Middle frontal gyrus (tissue), 1 donor: ENCODE results near the gene ARFIP1.
A peak's percentile ranks its signal among the peaks of the same experiment; 100 is the strongest.
"Not testable (repeated sequence)": the region's sequence is repeated elsewhere in the genome, so short reads cannot be mapped to it uniquely, and the experiment has no call there.

ENCODE experiments used
- DNase-seq: peaks from one replicate; pipeline ENCODE4 v3.0.0-alpha.2; 2015; ENCODE audit warnings: low spot score; ENCODE audit errors: extremely low spot score

ARFIP1 gene

GRCh38 chr4:152779513-152780266, at the start of gene ARFIP1, which contains the start of gene TIGD4:
TSS of gene ARFIP1 (plus strand) at chr4:152779954. CDS start at chr4:152829634, 49,680 bp downstream.
TSS of gene TIGD4 (minus strand) at chr4:152779730. CDS start at chr4:152771004, 8,726 bp downstream.
- DNase-seq: peak; percentile 95

DNA sequence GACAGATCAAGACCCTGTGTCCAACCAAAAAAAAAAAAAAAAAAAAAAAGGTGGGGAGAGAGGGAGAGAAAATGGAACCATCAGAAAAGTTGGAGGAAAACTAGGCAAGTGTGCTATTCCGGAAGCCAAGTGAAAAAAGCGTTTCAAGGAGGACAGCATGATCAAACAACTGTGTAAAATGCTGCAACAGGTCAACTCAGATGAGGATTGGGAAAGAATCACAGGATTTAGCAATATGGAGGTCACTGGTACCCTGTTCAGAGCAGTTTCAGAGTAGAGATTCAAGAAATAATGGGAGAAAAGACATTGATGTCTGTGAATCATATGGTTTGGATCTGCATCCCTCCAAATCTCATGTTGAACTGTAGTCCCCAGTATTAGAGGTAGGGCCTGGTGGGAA, 47.8 kb upstream of the ARFIP1 start:
- DNase-seq: no peak

DNA sequence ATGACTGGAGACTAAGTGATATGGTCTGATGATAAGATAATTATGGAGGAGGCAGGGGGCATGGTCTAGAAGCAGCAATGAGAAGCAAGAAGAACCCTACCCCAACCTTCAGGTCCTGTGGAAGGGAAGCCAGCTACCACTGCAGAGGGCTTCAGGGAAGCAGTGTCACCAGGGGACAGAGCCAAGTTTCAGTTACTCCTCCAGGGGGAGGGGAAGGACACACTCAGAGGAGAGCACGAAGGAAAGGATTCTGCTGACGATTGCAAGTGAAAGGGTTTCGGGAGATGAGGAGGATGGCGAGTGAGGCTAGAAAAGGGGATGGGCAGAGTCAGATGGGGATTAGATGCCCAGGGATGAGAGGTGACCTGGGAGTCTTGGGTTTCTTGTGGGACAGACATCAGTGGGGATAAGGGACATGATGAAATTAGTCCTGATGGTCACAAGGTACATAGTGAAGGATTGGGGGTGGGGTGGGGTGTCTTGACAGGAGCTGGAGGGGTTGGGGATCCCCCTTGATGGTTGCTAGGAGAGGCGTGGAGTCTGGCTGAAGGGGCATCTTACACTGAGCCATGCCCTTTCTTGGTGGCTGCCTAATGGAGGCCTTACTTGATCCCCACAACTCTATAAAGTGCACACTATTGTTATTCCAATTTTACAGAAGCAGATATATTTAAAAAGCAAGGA, 45.6 kb upstream of the ARFIP1 start:
- no peak for DNase-seq

GRCh38 chr4:152734699-152735050, 45.1 kb upstream of the ARFIP1 start:
- no peak for DNase-seq

DNA sequence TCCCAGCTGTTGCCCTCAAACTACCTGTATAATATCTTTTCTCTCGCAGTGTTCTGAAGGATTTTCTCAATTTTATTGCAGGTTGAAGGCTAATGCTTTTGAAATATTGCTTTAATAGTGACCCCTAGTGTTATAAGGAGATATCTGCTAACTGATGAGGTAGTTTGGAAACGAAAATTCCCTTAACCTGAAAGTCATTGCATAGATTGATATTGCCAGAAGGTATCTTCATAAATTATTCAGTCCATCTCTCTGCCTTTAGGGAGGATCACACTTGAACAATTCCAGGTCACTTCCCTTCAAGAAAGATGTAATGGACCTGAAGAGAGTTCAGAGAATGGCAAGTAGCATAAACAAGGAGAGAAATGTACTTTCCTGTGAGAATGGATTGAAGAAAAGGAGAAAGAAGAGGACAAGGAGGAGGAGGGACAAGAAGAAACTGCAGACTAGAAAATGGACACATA, 44.3 kb upstream of the ARFIP1 start:
- no peak for DNase-seq

- DNase-seq: no peak
These were observed 43.8 kb upstream of the ARFIP1 start for GRCh38 chr4:152735906-152736305.

- DNase-seq: no peak
These were observed 40.9 kb upstream of the ARFIP1 start for GRCh38 chr4:152738827-152739226.

DNA sequence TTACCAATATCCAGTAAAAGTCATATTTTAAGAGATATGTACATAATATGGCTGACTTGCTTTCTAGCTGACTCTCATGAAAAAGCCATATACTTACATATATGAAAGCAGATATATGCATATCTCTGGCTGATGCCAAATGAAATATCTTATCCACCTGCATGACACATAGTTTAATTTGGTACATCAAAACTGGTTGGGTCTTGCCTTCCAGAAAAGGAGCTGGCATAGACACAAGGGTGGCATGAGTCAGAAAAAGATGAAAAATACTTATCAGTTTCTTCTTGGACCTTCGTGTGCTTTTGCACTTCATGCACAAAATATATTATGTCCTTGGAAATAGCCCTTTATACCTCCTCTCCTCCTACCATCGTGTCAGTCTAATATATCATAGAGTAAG, 32.3 kb upstream of the ARFIP1 start:
- no peak for DNase-seq

DNA sequence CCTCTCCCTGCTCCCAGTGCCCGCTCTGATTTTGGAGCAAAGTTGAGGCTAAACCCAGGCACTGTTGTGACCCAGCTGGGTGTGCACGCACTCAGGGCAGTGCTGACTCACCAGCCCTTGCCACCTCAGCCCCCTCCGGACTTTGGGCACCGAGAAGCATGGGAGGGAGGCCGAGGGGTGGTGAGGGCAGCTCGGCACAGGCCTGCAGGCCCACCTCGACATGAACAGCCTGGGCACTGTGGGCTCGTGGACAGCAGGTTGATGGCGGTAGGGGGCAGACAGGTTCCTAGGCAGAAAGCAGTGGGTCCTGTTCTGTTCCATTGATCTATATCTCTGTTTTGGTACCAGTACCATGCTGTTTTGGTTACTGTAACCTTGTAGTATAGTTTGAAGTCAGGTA, 31.1 kb upstream of the ARFIP1 start:
- no peak for DNase-seq

GRCh38 chr4:152763796-152764195, 16.0 kb upstream of the ARFIP1 start:
- DNase-seq: no peak

GRCh38 chr4:152765069-152765737, 14.6 kb upstream of the ARFIP1 start:
- not testable (repeated sequence) for DNase-seq

DNA sequence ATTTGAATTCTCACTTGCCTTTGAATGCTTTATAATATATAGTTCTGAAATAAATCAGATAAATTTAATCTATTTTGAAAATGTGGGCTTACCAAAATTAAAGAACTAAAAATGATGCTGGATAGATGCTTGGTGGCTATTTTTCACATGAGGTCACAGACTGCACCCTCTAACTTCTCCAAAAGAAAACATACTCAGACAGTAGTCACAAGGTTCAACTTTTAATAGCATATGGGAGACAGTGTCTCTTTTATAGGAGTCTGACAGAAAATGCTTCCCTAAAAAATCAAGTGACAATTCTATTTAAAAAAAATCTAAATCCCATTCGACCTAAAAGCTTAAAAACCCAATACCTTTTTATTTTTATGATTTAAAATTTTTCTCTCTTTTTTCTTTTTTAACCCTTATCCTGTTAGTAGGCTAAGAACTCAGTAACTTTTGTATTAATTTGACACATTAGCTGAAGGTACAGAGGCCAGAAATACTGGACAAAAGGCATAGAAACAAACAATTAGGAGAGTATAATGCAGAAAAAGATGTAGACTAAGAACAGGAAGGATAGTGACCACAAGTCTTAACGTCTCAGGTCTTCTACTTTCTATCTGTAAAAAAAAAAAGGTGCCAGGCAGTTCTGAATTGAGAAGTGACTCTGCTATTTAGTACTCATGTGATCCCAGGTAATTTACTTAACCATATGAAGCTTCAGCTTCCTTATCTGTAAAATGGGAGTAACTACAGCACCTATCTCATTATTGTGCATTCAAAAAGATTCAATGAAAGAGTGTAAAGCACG, 7.8 kb upstream of the ARFIP1 start:
- DNase-seq: no peak

DNA sequence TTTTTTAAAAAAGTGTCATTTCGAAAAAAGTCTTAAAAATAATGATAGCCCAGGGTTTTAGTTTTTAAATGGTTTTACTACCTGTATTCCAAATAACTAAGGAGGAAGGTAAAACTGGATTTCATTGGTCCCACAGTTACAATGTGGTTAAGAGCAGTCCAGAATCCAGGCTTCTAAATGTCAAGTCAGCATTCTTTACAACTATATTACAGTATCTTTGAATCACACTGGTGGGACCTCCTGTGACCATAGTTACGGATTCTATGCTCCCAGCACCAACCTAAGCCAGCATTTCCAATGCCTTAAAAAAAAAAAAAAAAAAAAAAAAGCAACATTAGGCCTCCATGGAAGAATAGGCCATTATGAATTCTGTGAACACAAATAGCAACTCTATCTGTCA, 6.4 kb upstream of the ARFIP1 start:
- no peak for DNase-seq

DNA sequence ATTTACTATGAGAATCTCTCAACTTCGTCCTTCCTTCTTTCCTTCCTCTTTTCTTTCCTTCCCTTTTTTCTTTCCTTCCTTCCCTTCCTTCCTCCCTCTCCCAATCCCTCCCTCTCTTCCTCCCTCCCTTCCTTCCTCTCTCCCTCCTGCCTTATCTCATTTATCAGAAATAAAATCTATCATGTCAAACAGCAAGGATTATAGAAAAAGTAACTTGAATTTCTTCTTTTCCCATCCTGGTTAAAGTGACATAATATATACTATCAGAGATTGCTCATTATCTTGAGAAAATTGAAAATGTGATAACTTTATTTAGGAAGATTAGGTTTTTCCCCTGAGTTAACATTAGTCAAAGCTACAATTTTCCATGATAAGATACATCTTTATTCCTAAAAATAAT, 5.8 kb upstream of the ARFIP1 start:
- no peak for DNase-seq

DNA sequence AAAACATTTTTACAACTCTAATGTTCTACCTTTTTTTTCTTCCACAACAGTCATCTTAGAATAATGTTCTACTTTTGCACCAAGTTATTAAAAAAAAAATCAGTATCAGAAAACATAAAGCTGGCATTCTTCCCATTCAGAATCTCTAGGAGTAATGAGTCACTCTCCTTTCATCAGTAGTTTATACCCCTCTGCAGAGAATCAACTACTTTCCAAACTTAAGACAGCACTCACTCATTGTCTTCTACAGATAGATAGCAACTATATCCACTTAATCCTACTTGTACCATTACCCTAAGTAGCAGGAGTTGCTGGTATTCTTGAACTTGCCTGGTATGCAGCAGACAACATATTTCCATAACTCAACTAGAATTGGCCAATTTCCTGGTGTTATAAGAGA, 3.4 kb upstream of the ARFIP1 start:
- DNase-seq: no peak

DNA sequence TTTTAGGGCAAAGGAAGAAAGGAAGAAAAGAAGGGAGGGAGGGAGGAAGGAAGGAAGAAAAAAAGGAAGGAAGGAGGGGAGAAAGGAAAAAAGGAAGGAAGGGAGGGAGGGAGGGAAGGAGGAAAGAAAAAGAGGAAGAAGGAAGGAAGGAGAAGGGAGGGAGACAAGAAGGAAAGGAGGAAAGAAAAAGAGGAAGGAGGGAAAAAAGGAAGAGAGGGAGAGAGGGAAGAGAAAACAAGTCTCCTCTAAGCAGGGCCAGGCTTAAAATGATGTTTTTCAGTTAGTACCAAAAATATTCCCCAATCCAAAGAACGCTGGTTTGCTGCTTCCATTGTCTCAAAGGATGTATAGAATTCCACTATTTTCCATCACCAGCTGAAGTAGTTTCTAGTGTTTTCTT, 2.3 kb upstream of the ARFIP1 start:
- DNase-seq: no peak

DNA sequence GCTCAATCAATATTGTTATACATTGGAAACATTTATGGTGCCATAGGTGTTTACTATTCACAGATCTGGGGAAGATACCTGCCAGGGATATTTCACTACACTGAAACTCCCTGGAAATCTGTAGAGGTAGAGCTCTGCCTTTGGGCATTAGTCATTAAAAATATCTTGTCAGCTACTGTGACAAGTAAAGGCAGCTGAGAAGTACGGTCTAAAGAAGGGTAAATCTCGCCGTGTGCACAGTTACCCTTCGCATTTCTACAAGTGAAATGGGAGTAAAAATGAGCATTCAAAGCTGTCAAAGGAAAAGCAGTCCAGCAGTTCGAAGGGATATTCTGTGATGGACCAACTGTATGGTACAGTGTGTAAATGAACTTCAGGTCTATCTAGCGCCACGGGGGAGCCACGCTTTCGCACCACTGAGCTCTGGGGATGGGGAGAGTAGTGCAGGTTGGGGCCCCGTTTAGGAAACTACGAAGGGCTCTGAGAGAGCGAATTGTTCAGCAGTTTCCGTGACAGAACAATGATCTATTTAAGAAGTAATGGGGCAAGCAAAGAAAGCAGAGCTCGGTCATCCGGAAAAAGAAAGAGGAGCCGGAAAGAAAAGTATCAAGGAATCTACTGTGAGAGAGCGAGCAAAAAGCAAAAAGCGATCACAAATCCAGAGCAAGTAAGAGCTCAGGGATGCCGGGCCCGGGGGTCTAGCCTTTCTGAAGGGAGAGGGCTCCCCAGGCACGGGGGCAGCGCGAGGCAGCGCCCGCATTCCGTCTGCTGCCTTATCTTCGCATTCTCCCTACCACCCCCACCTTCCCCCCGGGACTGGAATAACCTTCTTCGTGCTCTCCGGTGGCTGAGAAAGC, 870 bp upstream of the ARFIP1 start:
- no peak for DNase-seq

DNA sequence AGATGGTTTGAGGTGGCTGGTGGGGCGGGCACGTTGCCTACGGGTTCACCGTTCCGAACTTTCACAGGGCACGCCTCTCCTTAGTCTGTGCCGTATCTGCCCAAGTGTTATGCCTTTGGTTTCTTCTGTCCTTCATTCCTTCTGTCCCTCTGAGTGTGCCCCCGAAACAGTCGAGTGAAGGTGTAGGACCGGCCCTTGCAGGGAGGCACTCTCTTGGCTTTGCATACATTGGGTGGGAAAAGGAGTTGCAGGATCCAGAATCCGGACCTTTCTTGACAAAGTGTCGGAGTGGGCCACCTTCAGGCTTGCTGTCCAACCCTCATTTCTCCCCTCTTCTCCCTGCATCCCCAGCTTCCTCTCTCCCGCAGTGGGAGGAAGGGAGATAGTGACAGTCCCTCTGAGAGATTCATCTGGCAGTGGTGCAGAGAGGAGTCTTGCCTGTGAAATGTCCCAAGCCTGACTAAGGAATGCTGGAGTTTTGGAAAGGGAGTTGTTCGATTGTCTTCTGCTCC, 569 bp downstream of the ARFIP1 start:
- no peak for DNase-seq

DNA sequence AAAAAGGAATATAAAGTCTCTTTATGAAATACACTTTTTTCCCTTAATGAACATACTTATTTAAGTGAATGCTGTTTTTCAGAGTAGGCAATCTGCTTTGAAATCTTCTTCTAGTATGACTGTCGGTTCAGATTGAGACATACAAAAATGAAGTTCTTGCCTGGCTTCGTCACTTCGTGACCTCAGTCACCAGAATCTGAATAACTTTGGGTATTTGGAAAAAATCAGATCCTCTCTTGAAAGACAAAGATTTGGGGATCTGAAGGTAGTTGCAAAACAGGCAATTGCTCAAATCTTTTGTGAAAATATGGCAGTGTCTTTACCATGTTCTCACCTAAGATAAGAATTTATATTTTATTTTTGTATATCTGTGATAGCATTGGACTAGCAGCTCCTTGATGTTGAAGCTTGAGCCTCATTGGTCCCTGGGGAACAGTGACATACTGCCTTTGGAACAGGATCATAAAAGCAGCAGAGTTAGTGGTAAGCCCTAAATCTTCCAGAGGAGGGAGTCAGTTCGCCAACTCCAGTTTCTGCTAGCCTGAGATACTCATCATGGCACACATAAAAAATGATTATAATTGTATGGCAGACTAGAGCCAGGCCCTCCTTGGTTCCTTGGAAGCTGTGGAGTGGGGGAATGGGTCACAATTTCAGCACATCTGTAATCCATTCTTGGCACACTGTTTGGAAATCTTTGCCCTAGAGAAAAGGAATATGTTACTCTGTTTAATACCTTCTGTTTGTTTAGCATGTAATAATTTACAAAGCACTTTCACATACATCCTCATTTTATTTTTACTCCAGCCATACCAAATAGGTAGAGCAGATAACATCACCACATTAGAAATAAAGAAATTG, 5.0 kb downstream of the ARFIP1 start:
- DNase-seq: no peak
